Tibial nerve (tissue), 4 donors: ENCODE data around the gene PLK2. TPM values are rescaled to one million over a fixed set of nuclear protein-coding genes. Genes with fewer than 3 reads are reported as not detected.

Experiments
- DNase-seq, 2 donors: peaks; one replicate each; pipeline ENCODE4 v3.0.0-alpha.2; 2019; ENCODE audit warnings: low spot score in 2 of 2
- H3K27ac ChIP-seq, 4 donors: fragments of 200-600 bp; sonication (generic) in 3 of 4; one replicate each; pipeline ENCODE4 v1.5.1; 2017 to 2019; ENCODE audit warnings: mild to moderate bottlenecking in 1 of 4
- H3K27me3 ChIP-seq, 2 donors: fragments of 200-600 bp; sonication (generic) in 1 of 2; one replicate each; pipeline versions ENCODE4 v1.5.1 to v1.6.0; 2017 to 2019
- H3K36me3 ChIP-seq, 3 donors: fragments of 200-600 bp; sonication (generic); one replicate each; pipeline ENCODE4 v1.5.1; 2018 to 2019
- H3K4me1 ChIP-seq, 4 donors: fragments of 200-600 bp; sonication (generic) in 3 of 4; one replicate each; pipeline ENCODE4 v1.5.1; 2017 to 2019
- H3K4me3 ChIP-seq, 4 donors: fragments of 200-600 bp; sonication (generic) in 3 of 4; one replicate each; pipeline ENCODE4 v1.5.1; 2017 to 2019; ENCODE audit warnings: mild to moderate bottlenecking in 1 of 4, moderate library complexity in 1 of 4
- H3K9me3 ChIP-seq, 4 donors: fragments of 200-600 bp; sonication (generic) in 3 of 4; one replicate each; pipeline ENCODE4 v1.5.1; 2017 to 2019
- CTCF ChIP-seq, 5 experiments: fragments of 200-600 bp in 3 of 5; fragments of 450-650 bp in 2 of 5; sonication (generic) in 3 of 5; IDR thresholded peaks; one replicate each; pipeline ENCODE4 v1.5.1; 2016 to 2019; ENCODE audit warnings: antibody characterized with exemption in 5 of 5, mild to moderate bottlenecking in 3 of 5, moderate library complexity in 2 of 5
- EP300 ChIP-seq, 2 donors: sonication (generic); formaldehyde crosslinking; IDR thresholded peaks; one replicate each; pipeline ENCODE4 v1.6.1; 2017; ENCODE audit warnings: antibody characterized with exemption in 2 of 2, mild to moderate bottlenecking in 1 of 2
- POLR2A ChIP-seq, 2 donors: fragments of 450-650 bp; IDR thresholded peaks; one replicate each; pipeline ENCODE4 v1.6.1; 2017; ENCODE audit warnings: antibody characterized with exemption in 2 of 2, mild to moderate bottlenecking in 2 of 2, moderate library complexity in 2 of 2
- WGBS, 2 donors: methylation state at CpG; one replicate each; pipeline ENCODE4 v1.1.5; 2018; 5-methylcytosine and 5-hydroxymethylcytosine counted together
- total RNA-seq, 4 donors: library from RNA; depleted of rRNA; stranded (reverse); fragments of >200 nt; gene quantifications; one replicate each; pipeline ENCODE4 v1.1.0, GENCODE V29; 2016

PLK2 gene
- total RNA-seq, 4 donors from 2014 or later, result 111 to 226 (median 163) TPM

- Histone ChIP-seq H3K4me1 (peaks cover 0 to 12% (median 0%) of the 10 kb centered on the region in 4 donors), H3K36me3 (no peaks in the 10 kb centered on the region), H3K27me3 (no peaks in the 10 kb centered on the region), H3K4me3 (no peak overlapping the region), H3K27ac (no peak overlapping the region), H3K9me3 (no peaks in the 10 kb centered on the region)
- no peak for DNase-seq
- TF ChIP-seq CTCF (IDR thresholded peaks at IDR 0.05), result no peak
- no peak for TF ChIP-seq EP300 (IDR thresholded peaks at IDR 0.05)
- TF ChIP-seq POLR2A (IDR thresholded peaks at IDR 0.05), result no peak
These were observed 15.1 kb downstream of the PLK2 start for GRCh38 chr5:58444805-58445204.

GRCh38 chr5:58440901-58441460 lies 18.9 kb downstream of the PLK2 start:
- H3K27ac ChIP-seq, result no peak overlapping the region
- no peaks in the 10 kb centered on the region for H3K36me3 ChIP-seq
- WGBS, 2 donors, result 14 to 23% methylated on average over 3 of the region's 3 CpGs
- peaks cover 0 to 13% (median 0%) of the 10 kb centered on the region in 4 donors for H3K4me1 ChIP-seq
- no peaks in the 10 kb centered on the region for H3K9me3 ChIP-seq
- H3K4me3 ChIP-seq, result no peak overlapping the region
- TF ChIP-seq CTCF (IDR thresholded peaks at IDR 0.05) (no peak), POLR2A (IDR thresholded peaks at IDR 0.05) (no peak), EP300 (IDR thresholded peaks at IDR 0.05) (no peak)
- H3K27me3 ChIP-seq, result no peaks in the 10 kb centered on the region
- DNase-seq, result no peak

- no peak overlapping the region for H3K4me3 ChIP-seq
- WGBS, 2 donors, result 85 to 86% methylated on average over 5 of the region's 5 CpGs
- H3K36me3 ChIP-seq, result no peaks in the 10 kb centered on the region
- no peak overlapping the region for H3K27ac ChIP-seq
- peaks cover 0 to 13% (median 0%) of the 10 kb centered on the region in 4 donors for H3K4me1 ChIP-seq
- no peaks in the 10 kb centered on the region for H3K27me3 ChIP-seq
- H3K9me3 ChIP-seq, result no peaks in the 10 kb centered on the region
- DNase-seq, result no peak
- TF ChIP-seq POLR2A (IDR thresholded peaks at IDR 0.05), result no peak
- TF ChIP-seq EP300 (IDR thresholded peaks at IDR 0.05), result no peak
- no peak for TF ChIP-seq CTCF (IDR thresholded peaks at IDR 0.05)
These were observed 20.7 kb downstream of the PLK2 start for GRCh38 chr5:58439094-58439644.

- TF ChIP-seq EP300 (IDR thresholded peaks at IDR 0.05), result no peak
- no peak for TF ChIP-seq POLR2A (IDR thresholded peaks at IDR 0.05)
- TF ChIP-seq CTCF (IDR thresholded peaks at IDR 0.05), result no peak
- Histone ChIP-seq H3K9me3 (no peaks in the 10 kb centered on the region), H3K27ac (no peak overlapping the region), H3K27me3 (no peaks in the 10 kb centered on the region), H3K4me1 (peaks cover 0 to 13% (median 0%) of the 10 kb centered on the region in 4 donors), H3K4me3 (no peak overlapping the region), H3K36me3 (no peaks in the 10 kb centered on the region)
- WGBS, 2 donors, result 88 to 95% methylated on average over 3 of the region's 3 CpGs
- no peak for DNase-seq
These were observed 22.2 kb downstream of the PLK2 start for GRCh38 chr5:58437661-58438060.

GRCh38 chr5:58431832-58432231 lies 28.1 kb downstream of the PLK2 start:
- Histone ChIP-seq H3K9me3 (no peaks in the 10 kb centered on the region), H3K4me1 (no peaks in the 10 kb centered on the region), H3K4me3 (no peak overlapping the region), H3K36me3 (no peaks in the 10 kb centered on the region), H3K27ac (no peak overlapping the region), H3K27me3 (no peaks in the 10 kb centered on the region)
- WGBS, 2 donors, result 37 to 55% methylated on average over 2 of the region's 2 CpGs
- TF ChIP-seq POLR2A (IDR thresholded peaks at IDR 0.05) (no peak), CTCF (IDR thresholded peaks at IDR 0.05) (no peak), EP300 (IDR thresholded peaks at IDR 0.05) (no peak)
- no peak for DNase-seq
